CD4-positive, alpha-beta T cell treated with Interleukin-12 subunit alpha and Interleukin-12 subunit beta, for 1 hour (primary cell): ENCODE measurements around the gene PRR20A.
"Not testable (repeated sequence)": the region's sequence is repeated elsewhere in the genome, so short reads cannot be mapped to it uniquely, and the experiment has no call there.

Experiments used
- DNase-seq: peaks from one replicate; pipeline ENCODE4 v3.0.0-alpha.2; 2020

Gene PRR20A

GRCh38 chr13:57140235-57140968 is at the start of gene PRR20A:
TSS of gene PRR20A (plus strand) at chr13:57140918. CDS start at chr13:57141305, 387 bp downstream.
- DNase-seq = not testable (repeated sequence)

- DNase-seq = no peak
These were observed 25.8 kb upstream of the PRR20A start for GRCh38 chr13:57114945-57115344.

GRCh38 chr13:57123681-57124080 is 17.0 kb upstream of the PRR20A start:
- DNase-seq = no peak

GRCh38 chr13:57128909-57129308 is 11.8 kb upstream of the PRR20A start:
- DNase-seq = no peak

GRCh38 chr13:57136093-57136492 is 4.6 kb upstream of the PRR20A start:
- no peak for DNase-seq

- no peak for DNase-seq
These were observed 3.1 kb upstream of the PRR20A start for GRCh38 chr13:57137585-57137984.

GRCh38 chr13:57138988-57139387 is 1.7 kb upstream of the PRR20A start:
- no peak for DNase-seq

GRCh38 chr13:57139781-57140180 is 937 bp upstream of the PRR20A start:
- not testable (repeated sequence) for DNase-seq

- DNase-seq = not testable (repeated sequence)
These were observed 6.5 kb downstream of the PRR20A start, which contains the start of gene PRR20B for GRCh38 chr13:57147188-57147587. TSS of gene PRR20B (plus strand) at chr13:57147488. CDS start at chr13:57147875, 387 bp downstream.

- DNase-seq = not testable (repeated sequence)
These were observed 7.4 kb downstream of the PRR20A start for GRCh38 chr13:57148106-57148505.

GRCh38 chr13:57153761-57154160 is 13.0 kb downstream of the PRR20A start, which contains the start of gene PRR20C:
TSS of gene PRR20C (plus strand) at chr13:57154061. CDS start at chr13:57154448, 387 bp downstream.
- not testable (repeated sequence) for DNase-seq

GRCh38 chr13:57160332-57160731 is 19.6 kb downstream of the PRR20A start, which contains the start of gene PRR20D:
TSS of gene PRR20D (plus strand) at chr13:57160632. CDS start at chr13:57161019, 387 bp downstream.
- not testable (repeated sequence) for DNase-seq

GRCh38 chr13:57166897-57167296 is 26.2 kb downstream of the PRR20A start, which contains the start of gene PRR20E:
TSS of gene PRR20E (plus strand) at chr13:57167197. CDS start at chr13:57167584, 387 bp downstream.
- DNase-seq = not testable (repeated sequence)

- DNase-seq = no peak
These were observed 50.9 kb downstream of the PRR20A start for GRCh38 chr13:57191667-57192066.
